ENCODE data around the gene GNG14.
A peak's percentile ranks its signal among the peaks of the same experiment; 100 is the strongest.

The GNG14 gene

GRCh38 chr19:12692960-12693359 is 5.2 kb downstream of the GNG14 start:
- Histone ChIP-seq H3K36me3 (peaks cover 0 to 12% (median 0%) of the 10 kb centered on the region in 3 donors), H3K9me3 (no peaks in the 10 kb centered on the region), H3K4me1 (peaks cover 3 to 21% (median 14%) of the 10 kb centered on the region in 4 donors), H3K4me3 (no peak overlapping the region), H3K27me3 (no peaks in the 10 kb centered on the region), H3K27ac (no peak overlapping the region)
- no peak for DNase-seq
- no peak for TF ChIP-seq CTCF (IDR thresholded peaks at IDR 0.05)
- intact Hi-C loops (cut with DNase I; ENCODE audit: low total_unique reads) = no loop called here

- H3K27me3 ChIP-seq = no peaks in the 10 kb centered on the region
- intact Hi-C loops (cut with DNase I; ENCODE audit: low total_unique reads) = no loop called here
- no peak for DNase-seq
These were observed 6.8 kb downstream of the GNG14 start for GRCh38 chr19:12694641-12695040.

GRCh38 chr19:12695096-12695495 is 7.3 kb downstream of the GNG14 start:
- Histone ChIP-seq H3K27ac (no peak overlapping the region), H3K36me3 (peaks cover 0 to 5% (median 5%) of the 10 kb centered on the region in 3 donors), H3K9me3 (no peaks in the 10 kb centered on the region), H3K4me3 (no peak overlapping the region), H3K4me1 (peaks cover 3 to 21% (median 14%) of the 10 kb centered on the region in 4 donors), H3K27me3 (no peaks in the 10 kb centered on the region)
- no peak for DNase-seq
- no peak for TF ChIP-seq CTCF (IDR thresholded peaks at IDR 0.05)
- intact Hi-C loops (cut with DNase I; ENCODE audit: low total_unique reads) = no loop called here

More at GRCh38 chr19:12694641-12695040, 6.8 kb downstream of the GNG14 start:
- Histone ChIP-seq H3K36me3 (peaks cover 0 to 4% (median 2%) of the 10 kb centered on the region in 3 donors), H3K27ac (no peak overlapping the region), H3K9me3 (no peaks in the 10 kb centered on the region), H3K4me3 (no peak overlapping the region), H3K4me1 (peaks cover 3 to 21% (median 14%) of the 10 kb centered on the region in 4 donors)
- no peak for TF ChIP-seq CTCF (IDR thresholded peaks at IDR 0.05)

- no peak for TF ChIP-seq CTCF (IDR thresholded peaks at IDR 0.05)
- DNase-seq = no peak
- H3K27me3 ChIP-seq = no peaks in the 10 kb centered on the region
- no peaks in the 10 kb centered on the region for H3K9me3 ChIP-seq
- intact Hi-C loops (cut with DNase I; ENCODE audit: low total_unique reads) = no loop called here
- peak overlapping the region in 1 of 2 donors; percentile 79 for H3K27ac ChIP-seq
- H3K36me3 ChIP-seq = peaks cover 0 to 9% (median 9%) of the 10 kb centered on the region in 3 donors
- H3K4me1 ChIP-seq = peaks cover 3 to 21% (median 14%) of the 10 kb centered on the region in 4 donors
- H3K4me3 ChIP-seq = peak overlapping the region; percentile 66 to 93
These were observed 7.7 kb downstream of the GNG14 start for GRCh38 chr19:12695514-12695913.

GRCh38 chr19:12695997-12696365 is 8.2 kb downstream of the GNG14 start:
- H3K27me3 ChIP-seq = no peaks in the 10 kb centered on the region
- H3K27ac ChIP-seq = peak overlapping the region; percentile 79 to 83
- H3K36me3 ChIP-seq = peaks cover 4 to 14% (median 14%) of the 10 kb centered on the region in 3 donors
- DNase-seq = no peak
- no peak for TF ChIP-seq CTCF (IDR thresholded peaks at IDR 0.05)
- peak overlapping the region; percentile 66 to 93 for H3K4me3 ChIP-seq
- H3K4me1 ChIP-seq = peaks cover 3 to 21% (median 14%) of the 10 kb centered on the region in 4 donors
- intact Hi-C loops (cut with DNase I; ENCODE audit: low total_unique reads) = no loop called here
- no peaks in the 10 kb centered on the region for H3K9me3 ChIP-seq
